Uterus (tissue), 4 donors: ENCODE data around the gene CHN2. TPM values are rescaled to one million over a fixed set of nuclear protein-coding genes. Genes with fewer than 3 reads are reported as not detected.

Source experiments
- DNase-seq, 2 donors: peaks; one replicate each; pipeline ENCODE4 v3.0.0-alpha.2; 2019 to 2020
- H3K27ac ChIP-seq, 2 donors: fragments of 200-600 bp; sonication (generic); 1 replicate in 1 of 2; 2 replicates in 1 of 2; pipeline ENCODE4 v1.5.1; 2016 to 2018
- H3K27me3 ChIP-seq, 2 donors: fragments of 200-600 bp; sonication (generic); one replicate each; pipeline ENCODE4 v1.5.1; 2018 to 2019; ENCODE audit warnings: control low read depth in 1 of 2
- H3K36me3 ChIP-seq, 2 donors: fragments of 200-600 bp; sonication (generic); one replicate each; pipeline ENCODE4 v1.5.1; 2019; ENCODE audit warnings: control low read depth in 1 of 2
- H3K4me1 ChIP-seq, 2 donors: fragments of 200-600 bp; sonication (generic); one replicate each; pipeline ENCODE4 v1.5.1; 2018 to 2019; ENCODE audit warnings: control low read depth in 1 of 2
- H3K4me3 ChIP-seq, 2 donors: fragments of 200-600 bp; sonication (generic); 1 replicate in 1 of 2; 2 replicates in 1 of 2; pipeline ENCODE4 v1.5.1; 2018 to 2019; ENCODE audit warnings: mild to moderate bottlenecking in 1 of 2
- H3K9me3 ChIP-seq, 2 donors: fragments of 200-600 bp; sonication (generic); one replicate each; pipeline ENCODE4 v1.5.1; 2019; ENCODE audit warnings: control low read depth in 1 of 2
- POLR2A ChIP-seq, 2 donors: fragments of 450-650 bp; IDR thresholded peaks; one replicate each; pipeline ENCODE4 v1.6.1; 2016; ENCODE audit warnings: antibody characterized with exemption in 2 of 2, mild to moderate bottlenecking in 1 of 2, moderate library complexity in 1 of 2
- intact Hi-C: fragments of 100-400 bp; cut with DNase I; formaldehyde crosslinking; loops from one replicate; pipeline ENCODE4 v1.15.1; 2023; ENCODE audit warnings: low total_unique reads
- total RNA-seq, 4 donors: library from RNA; depleted of rRNA in 3 of 4; stranded (reverse); fragments of >200 nt in 3 of 4; gene quantifications; one replicate each; pipeline versions ENCODE4 v1.1.0 to v1.2.4, GENCODE V29; 2014 to 2023
- TF ChIP-seq, protein P1 (sequence below), 4 experiments: fragments of 200-600 bp in 2 of 4; fragments of 450-650 bp in 2 of 4; sonication (generic) in 2 of 4; IDR thresholded peaks; one replicate each; pipeline ENCODE4 v1.5.1; 2016 to 2019; ENCODE audit warnings: antibody characterized with exemption in 4 of 4, mild to moderate bottlenecking in 2 of 4, moderate library complexity in 1 of 4
- donor health status: DM: yes; HTN: yes; CAD: no.

CHN2 gene
- total RNA-seq, 4 donors from 2014 or later, result 9.8 to 22.9 (median 18.3) TPM

DNA sequence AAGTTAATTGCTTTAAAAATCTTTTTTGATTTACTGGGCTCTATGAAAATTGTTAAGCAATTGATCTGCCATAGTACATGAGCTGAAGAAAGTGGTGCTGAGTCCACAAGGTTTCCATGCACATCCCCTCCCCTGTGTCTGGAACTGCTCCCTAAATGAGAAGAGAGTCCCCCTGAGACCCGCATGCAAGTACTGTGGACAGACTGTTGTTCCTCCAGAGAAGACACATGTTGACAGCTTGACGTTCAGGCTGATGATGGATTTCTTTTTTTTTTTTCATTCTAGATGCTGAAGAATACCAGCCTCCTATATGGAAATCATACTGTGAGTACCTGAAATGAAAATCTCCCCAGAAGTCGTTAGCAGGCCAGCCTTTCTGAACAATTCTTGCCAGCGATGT, 159.8 kb downstream of the CHN2 start:
- DNase-seq, result no peak
- H3K27ac ChIP-seq, result no peak overlapping the region
- H3K4me3 ChIP-seq, result no peak overlapping the region
- H3K9me3 ChIP-seq, result no peaks in the 10 kb centered on the region
- TF ChIP-seq POLR2A (IDR thresholded peaks at IDR 0.05), result no peak
- TF ChIP-seq, protein P1, sequence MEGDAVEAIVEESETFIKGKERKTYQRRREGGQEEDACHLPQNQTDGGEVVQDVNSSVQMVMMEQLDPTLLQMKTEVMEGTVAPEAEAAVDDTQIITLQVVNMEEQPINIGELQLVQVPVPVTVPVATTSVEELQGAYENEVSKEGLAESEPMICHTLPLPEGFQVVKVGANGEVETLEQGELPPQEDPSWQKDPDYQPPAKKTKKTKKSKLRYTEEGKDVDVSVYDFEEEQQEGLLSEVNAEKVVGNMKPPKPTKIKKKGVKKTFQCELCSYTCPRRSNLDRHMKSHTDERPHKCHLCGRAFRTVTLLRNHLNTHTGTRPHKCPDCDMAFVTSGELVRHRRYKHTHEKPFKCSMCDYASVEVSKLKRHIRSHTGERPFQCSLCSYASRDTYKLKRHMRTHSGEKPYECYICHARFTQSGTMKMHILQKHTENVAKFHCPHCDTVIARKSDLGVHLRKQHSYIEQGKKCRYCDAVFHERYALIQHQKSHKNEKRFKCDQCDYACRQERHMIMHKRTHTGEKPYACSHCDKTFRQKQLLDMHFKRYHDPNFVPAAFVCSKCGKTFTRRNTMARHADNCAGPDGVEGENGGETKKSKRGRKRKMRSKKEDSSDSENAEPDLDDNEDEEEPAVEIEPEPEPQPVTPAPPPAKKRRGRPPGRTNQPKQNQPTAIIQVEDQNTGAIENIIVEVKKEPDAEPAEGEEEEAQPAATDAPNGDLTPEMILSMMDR (IDR thresholded peaks at IDR 0.05), result no peak
- H3K36me3 ChIP-seq, result no peaks in the 10 kb centered on the region
- intact Hi-C loops, result no loop called here
- no peaks in the 10 kb centered on the region for H3K4me1 ChIP-seq
- H3K27me3 ChIP-seq, result no peaks in the 10 kb centered on the region

- Histone ChIP-seq H3K27ac (no peak overlapping the region), H3K9me3 (no peaks in the 10 kb centered on the region), H3K4me1 (no peaks in the 10 kb centered on the region), H3K4me3 (no peak overlapping the region), H3K27me3 (no peaks in the 10 kb centered on the region), H3K36me3 (no peaks in the 10 kb centered on the region)
- intact Hi-C loops, result no loop called here
- DNase-seq, result no peak
- TF ChIP-seq, protein P1 (IDR thresholded peaks at IDR 0.05), result no peak
- no peak for TF ChIP-seq POLR2A (IDR thresholded peaks at IDR 0.05)
Measured at GRCh38 chr7:29355388-29355787, 160.8 kb downstream of the CHN2 start.

DNA sequence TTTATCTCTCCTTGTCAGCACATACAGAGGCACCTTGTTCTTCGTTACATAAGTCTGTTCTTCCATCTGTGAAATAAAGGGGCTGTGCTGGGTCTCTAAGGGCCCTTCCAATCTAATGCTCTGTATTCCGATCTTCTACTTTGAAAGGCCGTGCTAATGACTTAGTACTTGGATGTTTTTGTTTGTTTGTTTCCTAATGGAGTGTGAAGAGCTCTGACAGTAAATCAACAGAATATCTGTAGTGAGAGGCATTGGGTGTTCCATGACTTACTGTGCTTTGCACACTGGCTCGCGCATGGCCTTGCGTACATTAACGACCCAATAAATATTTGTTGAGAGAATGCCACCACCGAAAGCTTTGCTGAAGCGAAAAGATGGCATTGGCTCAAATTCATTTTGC, 162.1 kb downstream of the CHN2 start:
- intact Hi-C loops, result no loop called here
- no peak for DNase-seq
- TF ChIP-seq POLR2A (IDR thresholded peaks at IDR 0.05), result no peak
- TF ChIP-seq, protein P1 (IDR thresholded peaks at IDR 0.05), result no peak
- no peak overlapping the region for H3K4me3 ChIP-seq
- H3K9me3 ChIP-seq, result no peaks in the 10 kb centered on the region
- H3K27me3 ChIP-seq, result no peaks in the 10 kb centered on the region
- H3K4me1 ChIP-seq, result no peaks in the 10 kb centered on the region
- no peaks in the 10 kb centered on the region for H3K36me3 ChIP-seq
- H3K27ac ChIP-seq, result no peak overlapping the region

DNA sequence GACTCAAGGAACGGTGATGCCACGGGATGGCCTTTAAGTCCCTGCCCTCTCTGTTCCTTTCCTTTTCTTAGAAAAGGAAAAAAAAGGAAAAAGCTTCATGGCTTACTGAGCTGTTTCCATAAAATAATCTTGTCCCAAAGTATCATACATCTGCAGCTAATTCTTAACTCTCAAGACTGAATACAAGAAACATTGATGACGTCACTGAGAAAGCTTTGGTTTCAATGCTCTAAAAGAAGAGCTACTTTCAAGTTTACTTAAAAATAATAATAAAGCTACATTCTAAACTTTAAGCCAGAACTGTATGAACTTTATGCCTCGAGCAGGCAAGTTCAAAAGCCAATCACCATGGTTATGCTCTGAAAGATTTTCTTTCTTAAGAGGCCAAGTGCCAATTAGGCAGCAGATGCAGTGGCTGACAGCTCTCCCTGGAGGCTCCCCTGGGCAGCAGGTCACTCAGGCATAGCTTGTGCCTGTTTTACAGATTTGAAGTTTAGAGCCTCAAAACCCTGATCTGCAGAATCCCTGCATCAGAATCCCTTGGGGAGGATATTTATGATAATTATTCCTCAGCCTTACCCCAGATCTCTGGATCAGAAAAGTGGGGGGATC, 165.0 kb downstream of the CHN2 start:
- Histone ChIP-seq H3K27me3 (no peaks in the 10 kb centered on the region), H3K4me1 (no peaks in the 10 kb centered on the region), H3K36me3 (no peaks in the 10 kb centered on the region), H3K9me3 (no peaks in the 10 kb centered on the region), H3K27ac (no peak overlapping the region), H3K4me3 (no peak overlapping the region)
- intact Hi-C loops, result no loop called here
- DNase-seq, result no peak
- TF ChIP-seq, protein P1 (IDR thresholded peaks at IDR 0.05), result no peak
- no peak for TF ChIP-seq POLR2A (IDR thresholded peaks at IDR 0.05)

GRCh38 chr7:29360633-29361625, 166.4 kb downstream of the CHN2 start:
- H3K27ac ChIP-seq, result no peak overlapping the region
- no peaks in the 10 kb centered on the region for H3K27me3 ChIP-seq
- TF ChIP-seq, protein P1 (IDR thresholded peaks at IDR 0.05), result no peak
- TF ChIP-seq POLR2A (IDR thresholded peaks at IDR 0.05), result no peak
- intact Hi-C loops, result no loop called here
- no peaks in the 10 kb centered on the region for H3K36me3 ChIP-seq
- H3K4me1 ChIP-seq, result no peaks in the 10 kb centered on the region
- DNase-seq, result no peak
- H3K9me3 ChIP-seq, result no peaks in the 10 kb centered on the region
- H3K4me3 ChIP-seq, result no peak overlapping the region
